ENCODE results near the gene GPAT3. TPM values are rescaled to one million over a fixed set of nuclear protein-coding genes. Genes with fewer than 3 reads are reported as not detected.
"Not testable (repeated sequence)": the region's sequence is repeated elsewhere in the genome, so short reads cannot be mapped to it uniquely, and the experiment has no call there.

The GPAT3 gene
- total RNA-seq, 1 donor from 2014 or later, result 44.2 TPM

- TF ChIP-seq, protein P1, sequence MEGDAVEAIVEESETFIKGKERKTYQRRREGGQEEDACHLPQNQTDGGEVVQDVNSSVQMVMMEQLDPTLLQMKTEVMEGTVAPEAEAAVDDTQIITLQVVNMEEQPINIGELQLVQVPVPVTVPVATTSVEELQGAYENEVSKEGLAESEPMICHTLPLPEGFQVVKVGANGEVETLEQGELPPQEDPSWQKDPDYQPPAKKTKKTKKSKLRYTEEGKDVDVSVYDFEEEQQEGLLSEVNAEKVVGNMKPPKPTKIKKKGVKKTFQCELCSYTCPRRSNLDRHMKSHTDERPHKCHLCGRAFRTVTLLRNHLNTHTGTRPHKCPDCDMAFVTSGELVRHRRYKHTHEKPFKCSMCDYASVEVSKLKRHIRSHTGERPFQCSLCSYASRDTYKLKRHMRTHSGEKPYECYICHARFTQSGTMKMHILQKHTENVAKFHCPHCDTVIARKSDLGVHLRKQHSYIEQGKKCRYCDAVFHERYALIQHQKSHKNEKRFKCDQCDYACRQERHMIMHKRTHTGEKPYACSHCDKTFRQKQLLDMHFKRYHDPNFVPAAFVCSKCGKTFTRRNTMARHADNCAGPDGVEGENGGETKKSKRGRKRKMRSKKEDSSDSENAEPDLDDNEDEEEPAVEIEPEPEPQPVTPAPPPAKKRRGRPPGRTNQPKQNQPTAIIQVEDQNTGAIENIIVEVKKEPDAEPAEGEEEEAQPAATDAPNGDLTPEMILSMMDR (IDR thresholded peaks at IDR 0.05; ENCODE audit: borderline replicate concordance), result no peak
- intact Hi-C loops (cut with micrococcal nuclease), result no loop called here
- no peak for DNase-seq
- Histone ChIP-seq H3K4me1 (peaks cover 19% of the 10 kb centered on the region), H3K27ac (replicated peaks) (no peak overlapping the region), H3K4me3 (no peak overlapping the region), H3K36me3 (no peaks in the 10 kb centered on the region), H3K9me3 (replicated peaks) (peaks cover 49% of the 10 kb centered on the region), H3K27me3 (ENCODE audit: low read depth) (no peaks in the 10 kb centered on the region)
These were observed 78.1 kb downstream of the GPAT3 start for GRCh38 chr4:83613994-83614393.

GRCh38 chr4:83616252-83616651, 80.3 kb downstream of the GPAT3 start:
- intact Hi-C loops (cut with micrococcal nuclease), result no loop called here
- no peaks in the 10 kb centered on the region for H3K27me3 ChIP-seq (ENCODE audit: low read depth)
- peaks cover 38% of the 10 kb centered on the region for H3K9me3 ChIP-seq (replicated peaks)
- no peak for DNase-seq
- H3K27ac ChIP-seq (replicated peaks), result no peak overlapping the region
- H3K36me3 ChIP-seq, result no peaks in the 10 kb centered on the region
- no peak overlapping the region for H3K4me3 ChIP-seq
- peaks cover 28% of the 10 kb centered on the region for H3K4me1 ChIP-seq
- TF ChIP-seq, protein P1 (IDR thresholded peaks at IDR 0.05; ENCODE audit: borderline replicate concordance), result no peak

DNA sequence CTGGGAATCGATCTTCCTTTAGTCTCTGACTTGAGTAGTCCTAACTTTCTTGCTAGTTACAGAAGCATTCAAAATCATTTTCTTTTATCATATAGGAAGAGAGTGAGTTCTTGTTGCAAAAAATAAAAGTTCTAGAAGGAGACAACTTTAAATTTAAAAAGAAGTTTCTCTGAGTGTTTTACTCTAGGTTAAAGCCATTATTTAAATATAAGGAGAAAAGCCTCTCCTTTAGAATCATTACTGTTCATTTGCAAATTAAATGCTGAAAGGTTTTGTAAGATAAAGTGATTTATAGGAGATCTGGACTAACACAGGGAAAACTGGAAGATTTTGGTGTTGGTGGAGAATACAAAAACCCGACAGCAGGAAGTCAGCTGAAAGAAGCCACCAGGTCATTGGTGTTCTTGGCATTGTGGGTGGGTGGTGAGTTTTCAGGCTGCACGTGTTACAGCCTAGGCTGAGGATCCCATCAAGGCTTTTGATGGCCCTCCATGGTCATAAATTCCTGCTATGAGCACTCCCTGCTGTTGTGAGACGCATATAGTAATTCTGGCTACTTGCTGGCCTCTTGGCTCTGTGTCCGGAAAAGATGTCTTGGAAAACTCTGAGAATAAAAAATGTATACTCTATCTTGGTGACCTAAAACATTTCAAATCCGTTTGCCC, 81.6 kb downstream of the GPAT3 start:
- H3K4me3 ChIP-seq, result no peak overlapping the region
- intact Hi-C loops (cut with micrococcal nuclease), result no loop called here
- H3K27ac ChIP-seq (replicated peaks), result peak overlapping the region; percentile 91
- H3K4me1 ChIP-seq, result peaks cover 28% of the 10 kb centered on the region
- no peak for DNase-seq
- no peaks in the 10 kb centered on the region for H3K36me3 ChIP-seq
- TF ChIP-seq, protein P1 (IDR thresholded peaks at IDR 0.05; ENCODE audit: borderline replicate concordance), result no peak
- no peaks in the 10 kb centered on the region for H3K27me3 ChIP-seq (ENCODE audit: low read depth)
- peaks cover 37% of the 10 kb centered on the region for H3K9me3 ChIP-seq (replicated peaks)

DNA sequence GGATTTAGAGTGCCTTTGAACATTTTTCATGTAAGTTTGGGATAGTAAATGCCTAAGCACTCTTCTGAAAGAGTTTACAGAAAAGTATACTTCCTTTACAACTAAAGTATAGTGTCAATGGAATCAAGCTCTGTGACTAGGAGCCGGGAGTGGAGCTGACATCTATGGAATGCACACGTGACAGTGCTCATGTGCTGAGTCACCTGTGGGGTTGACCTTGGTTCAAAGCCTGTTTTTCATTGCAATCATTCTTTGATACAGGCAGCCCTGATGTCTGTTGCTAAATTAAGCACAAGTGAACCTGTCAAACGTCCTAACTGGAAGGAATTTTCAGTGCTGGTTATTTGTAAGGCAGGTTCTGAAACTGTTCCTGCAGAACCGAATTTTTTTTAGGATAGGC, 82.5 kb downstream of the GPAT3 start:
- Histone ChIP-seq H3K9me3 (replicated peaks) (peaks cover 37% of the 10 kb centered on the region), H3K4me3 (no peak overlapping the region), H3K27me3 (ENCODE audit: low read depth) (no peaks in the 10 kb centered on the region), H3K4me1 (peaks cover 28% of the 10 kb centered on the region), H3K36me3 (no peaks in the 10 kb centered on the region), H3K27ac (replicated peaks) (peak overlapping the region; percentile 91)
- peak; percentile 28 for DNase-seq
- TF ChIP-seq, protein P1 (IDR thresholded peaks at IDR 0.05; ENCODE audit: borderline replicate concordance), result no peak
- intact Hi-C loops (cut with micrococcal nuclease), result no loop called here

DNA sequence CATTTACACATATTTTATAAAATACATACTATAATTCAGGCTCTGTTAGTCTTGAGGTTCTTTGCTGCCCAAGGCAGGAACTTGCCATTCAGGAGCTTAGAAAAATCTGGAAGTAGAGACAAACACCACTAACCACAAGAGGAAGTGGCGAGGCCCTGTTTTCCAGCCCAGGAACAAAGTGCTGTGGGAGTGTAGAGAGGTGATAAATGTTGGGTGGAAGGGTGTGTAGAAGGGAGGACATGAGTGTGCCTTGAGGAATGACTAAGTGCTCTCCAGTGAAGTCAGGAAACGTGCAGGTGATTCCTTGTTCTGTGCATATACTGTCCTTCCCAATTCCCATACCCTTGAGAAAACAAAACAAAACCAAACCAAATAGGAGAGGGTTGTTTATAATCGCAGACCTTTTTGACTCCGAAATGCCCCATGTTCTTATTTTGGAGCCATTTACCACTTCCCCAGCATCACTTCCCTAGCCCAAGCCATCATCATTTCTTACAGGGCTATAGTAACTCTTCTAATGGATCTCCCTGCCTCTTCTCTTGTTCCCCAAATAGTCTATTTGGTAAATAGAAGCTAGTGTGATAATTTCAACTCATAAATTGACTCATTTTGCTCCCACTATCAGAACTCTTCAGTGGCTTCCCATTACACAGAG, 83.2 kb downstream of the GPAT3 start:
- peak overlapping the region; percentile 91 for H3K27ac ChIP-seq (replicated peaks)
- H3K9me3 ChIP-seq (replicated peaks), result peaks cover 33% of the 10 kb centered on the region
- no peaks in the 10 kb centered on the region for H3K27me3 ChIP-seq (ENCODE audit: low read depth)
- TF ChIP-seq, protein P1 (IDR thresholded peaks at IDR 0.05; ENCODE audit: borderline replicate concordance), result no peak
- intact Hi-C loops (cut with micrococcal nuclease), result no loop called here
- no peak overlapping the region for H3K4me3 ChIP-seq
- no peaks in the 10 kb centered on the region for H3K36me3 ChIP-seq
- no peak for DNase-seq
- peaks cover 28% of the 10 kb centered on the region for H3K4me1 ChIP-seq

DNA sequence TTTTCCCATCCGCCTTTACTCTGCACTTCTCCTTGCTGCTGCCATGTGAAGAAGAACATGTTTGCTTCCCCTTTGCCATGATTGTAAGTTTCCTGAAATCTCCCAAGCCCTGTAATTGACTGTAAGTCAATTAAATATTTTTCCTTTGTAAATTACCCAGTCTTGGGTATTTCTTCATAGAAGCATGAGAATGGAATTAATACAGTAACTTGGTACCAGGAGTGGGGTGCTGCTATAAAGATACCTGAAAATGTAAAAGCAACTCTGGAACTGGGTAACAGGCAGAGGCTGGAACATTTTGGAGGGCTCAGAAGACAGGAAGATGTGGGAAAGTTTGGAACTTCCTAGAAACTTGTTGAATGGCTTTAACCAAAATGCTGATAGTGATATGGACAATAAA, 86.2 kb downstream of the GPAT3 start:
- H3K27ac ChIP-seq (replicated peaks); H3K27me3 ChIP-seq (ENCODE audit: low read depth); H3K36me3 ChIP-seq; H3K4me3 ChIP-seq; intact Hi-C loops (cut with micrococcal nuclease); DNase-seq: not testable (repeated sequence)
- peaks cover 24% of the 10 kb centered on the region for H3K9me3 ChIP-seq (replicated peaks)
- peaks cover 50% of the 10 kb centered on the region for H3K4me1 ChIP-seq
